ENCODE data around the gene FAM185A.
"Not testable (repeated sequence)": the region's sequence is repeated elsewhere in the genome, so short reads cannot be mapped to it uniquely, and the experiment has no call there.

The FAM185A gene

GRCh38 chr7:102778663-102779062, 29.9 kb downstream of the FAM185A start:
- DNase-seq (ENCODE audit: low read depth in 2 of 2) = not testable (repeated sequence)

DNA sequence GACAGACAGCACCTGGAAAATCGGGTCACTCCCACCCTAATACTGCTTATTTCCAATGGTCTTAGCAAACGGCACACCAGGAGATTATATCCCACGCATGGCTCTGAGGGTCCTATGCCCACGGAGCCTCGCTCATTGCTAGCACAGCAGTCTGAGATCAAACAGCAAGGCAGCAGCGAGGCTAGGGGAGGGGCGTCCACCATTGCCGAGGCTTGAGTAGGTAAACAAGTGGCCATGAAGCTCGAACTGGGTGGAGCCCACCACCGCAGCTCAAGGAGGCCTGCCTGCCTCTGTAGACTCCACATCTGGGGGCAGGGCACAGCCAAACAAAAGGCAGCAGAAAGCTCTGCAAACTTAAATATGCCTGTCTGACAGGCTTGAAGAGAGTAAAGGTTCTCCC, 32.1 kb downstream of the FAM185A start:
- not testable (repeated sequence) for DNase-seq (ENCODE audit: low read depth in 2 of 2)

- DNase-seq (ENCODE audit: low read depth in 2 of 2) = not testable (repeated sequence)
These were observed 40.0 kb downstream of the FAM185A start for GRCh38 chr7:102788770-102789169.

- not testable (repeated sequence) for DNase-seq (ENCODE audit: low read depth in 2 of 2)
These were observed 41.7 kb downstream of the FAM185A start for GRCh38 chr7:102790364-102791100.

DNA sequence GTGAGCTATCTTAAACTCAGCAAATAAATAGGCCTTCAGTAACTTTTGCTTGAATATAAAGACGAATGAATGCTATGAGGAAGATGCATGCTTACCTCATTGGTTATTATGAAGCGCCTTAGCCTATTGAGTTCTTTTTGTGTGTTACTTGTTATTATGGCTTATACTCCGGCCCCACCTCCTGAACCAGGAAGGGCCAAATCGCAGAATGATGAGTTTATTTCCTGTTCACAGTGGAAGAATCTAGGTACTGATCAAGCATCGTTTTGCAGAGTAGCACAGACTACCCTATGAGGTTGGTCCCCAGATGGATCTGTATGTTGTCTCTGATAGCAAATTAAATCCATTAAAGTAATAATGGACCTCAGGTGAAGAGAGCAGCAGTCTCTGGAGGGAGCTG, 42.6 kb downstream of the FAM185A start:
- not testable (repeated sequence) for DNase-seq (ENCODE audit: low read depth in 2 of 2)

DNA sequence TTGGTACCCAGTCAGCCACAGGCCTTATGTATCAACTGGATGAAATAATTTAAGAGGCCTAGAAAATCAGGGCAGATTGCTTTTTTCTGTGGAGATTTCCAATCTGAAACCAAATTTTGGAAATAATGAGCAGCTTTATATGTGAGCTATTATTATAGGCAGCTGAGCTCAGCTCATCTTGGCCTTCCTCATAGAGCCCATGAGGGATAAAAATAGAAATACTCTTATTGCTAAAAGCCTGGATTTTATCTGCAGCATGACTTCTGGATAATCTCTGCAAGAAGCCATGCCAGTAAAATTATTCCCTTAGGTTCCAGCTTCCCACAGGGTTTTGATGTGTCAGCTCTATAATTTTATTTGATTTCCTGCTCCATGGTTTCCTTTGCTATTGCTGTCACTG, 43.0 kb downstream of the FAM185A start:
- DNase-seq (ENCODE audit: low read depth in 2 of 2) = not testable (repeated sequence)

GRCh38 chr7:102794567-102794966, 45.8 kb downstream of the FAM185A start:
- not testable (repeated sequence) for DNase-seq (ENCODE audit: low read depth in 2 of 2)

GRCh38 chr7:102795987-102796595, 47.3 kb downstream of the FAM185A start:
- DNase-seq (ENCODE audit: low read depth in 2 of 2) = not testable (repeated sequence)

- DNase-seq (ENCODE audit: low read depth in 2 of 2) = no peak
These were observed 57.8 kb downstream of the FAM185A start for GRCh38 chr7:102806613-102807012.

DNA sequence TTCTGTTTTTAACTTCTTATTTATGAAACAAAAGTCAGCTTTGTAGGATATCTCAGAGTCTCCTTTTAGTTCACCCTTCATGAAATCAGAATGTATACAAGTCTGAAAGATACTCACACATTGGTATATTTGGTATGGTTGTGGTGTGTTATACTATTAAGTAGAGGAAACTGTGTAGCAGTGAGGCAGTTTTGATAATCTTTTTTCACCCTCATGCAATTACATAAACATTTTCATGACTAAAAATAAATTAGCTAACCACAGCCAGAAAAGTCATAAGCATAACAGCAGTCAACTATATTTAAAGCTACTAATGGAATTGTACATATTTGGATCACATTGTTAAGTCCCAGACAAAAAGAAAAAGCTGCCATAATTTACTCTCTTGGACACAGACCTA, 62.1 kb downstream of the FAM185A start:
- no peak for DNase-seq (ENCODE audit: low read depth in 2 of 2)

DNA sequence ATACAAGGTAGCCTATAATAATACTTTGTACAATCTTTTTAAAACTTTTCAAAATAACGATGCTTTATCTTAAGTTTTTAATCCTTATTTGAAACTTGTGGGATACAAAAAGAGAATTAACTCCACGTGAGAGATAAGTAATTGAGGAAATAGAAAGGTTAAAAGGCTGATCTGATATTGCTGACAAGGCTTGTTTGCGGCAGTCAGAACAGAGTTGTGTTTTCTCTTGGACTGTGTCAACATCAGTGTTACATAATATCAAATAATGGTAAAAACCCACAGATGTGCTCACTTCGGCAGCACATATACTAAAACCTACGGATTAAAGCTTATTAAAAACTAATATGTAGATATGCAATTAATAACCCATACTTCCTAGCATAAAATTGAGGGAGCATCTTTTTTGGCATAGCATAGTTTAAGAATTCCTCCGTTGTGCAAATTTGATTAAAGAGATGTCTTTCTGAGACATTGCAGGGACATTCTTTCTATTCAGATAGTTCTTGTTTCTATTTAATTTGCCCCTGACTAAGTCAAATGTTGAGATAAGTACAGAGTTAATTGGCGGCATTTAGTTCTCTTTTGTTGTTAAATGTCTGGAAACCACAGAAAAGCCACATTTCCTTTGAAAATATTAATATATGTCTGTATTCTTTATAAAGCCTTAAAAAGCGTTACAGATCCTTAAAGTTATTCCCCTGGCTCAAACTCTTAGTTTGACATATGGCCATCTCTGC, 63.3 kb downstream of the FAM185A start:
- DNase-seq (ENCODE audit: low read depth in 2 of 2) = no peak

- no peak for DNase-seq (ENCODE audit: low read depth in 2 of 2)
These were observed 64.6 kb downstream of the FAM185A start for GRCh38 chr7:102813191-102814024.

- DNase-seq (ENCODE audit: low read depth in 2 of 2) = no peak
These were observed 65.2 kb downstream of the FAM185A start for GRCh38 chr7:102814025-102814471.

DNA sequence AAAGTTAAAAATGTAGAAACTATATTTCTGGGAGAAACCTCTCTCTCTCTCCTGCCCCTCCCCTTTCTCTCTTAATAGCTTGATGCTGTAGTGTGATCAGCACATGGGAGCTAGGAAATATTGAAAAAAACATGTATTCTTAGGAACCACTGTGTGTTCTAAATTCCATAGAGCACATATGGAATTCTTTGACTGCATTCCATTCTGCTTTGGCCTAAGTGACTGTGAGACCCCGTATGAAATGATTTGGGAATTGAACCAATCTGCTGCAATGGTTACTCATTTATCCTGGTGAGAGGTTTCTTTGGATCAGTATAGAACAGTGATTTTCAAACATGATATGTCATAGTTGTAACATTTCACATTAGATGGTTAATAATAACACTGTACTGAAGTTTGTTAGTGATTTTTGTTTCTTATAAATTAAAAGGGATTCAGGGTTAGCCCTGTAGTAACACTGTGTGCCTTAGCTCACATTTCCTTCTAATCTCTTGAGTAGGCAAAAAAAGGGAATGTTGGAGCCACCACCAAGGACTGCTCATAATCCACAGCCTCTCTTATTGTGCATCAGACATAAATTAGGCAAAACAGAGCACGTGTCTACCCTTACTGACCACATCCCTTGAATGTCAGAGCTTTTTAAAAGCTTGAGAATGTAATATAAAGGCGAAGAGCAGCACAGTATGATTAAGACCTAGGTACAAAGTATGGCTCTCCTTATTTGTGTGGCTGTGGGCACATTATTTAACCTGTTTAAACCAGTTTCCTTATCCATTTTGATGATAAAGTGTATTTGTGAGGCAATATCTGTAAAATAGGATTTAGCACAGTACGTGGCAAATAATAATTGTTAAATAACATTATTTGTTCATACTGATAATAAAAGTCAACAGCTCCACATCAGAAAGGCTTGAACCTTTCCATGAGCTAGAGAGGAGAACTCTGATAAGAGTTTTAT, 69.1 kb downstream of the FAM185A start:
- no peak for DNase-seq (ENCODE audit: low read depth in 2 of 2)

DNA sequence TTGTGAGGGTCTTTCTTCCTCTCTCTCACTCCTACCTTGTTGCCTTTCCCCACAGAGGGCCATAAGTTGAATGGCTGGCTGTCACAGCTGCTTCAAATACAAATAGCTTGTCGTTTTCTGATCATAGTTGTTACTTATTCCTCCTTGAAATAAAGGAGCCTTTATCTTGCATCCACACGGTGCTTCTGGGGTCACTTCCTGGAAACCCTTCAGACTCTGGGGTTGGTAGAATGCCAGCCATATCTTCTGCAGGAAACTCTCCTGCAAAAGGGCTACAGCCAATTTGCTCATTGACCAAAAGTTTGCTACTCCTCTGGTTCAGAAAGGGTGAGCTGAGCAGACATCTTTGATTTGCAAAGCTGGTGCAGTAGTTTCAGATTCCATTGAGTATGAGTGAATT, 70.4 kb downstream of the FAM185A start:
- DNase-seq (ENCODE audit: low read depth in 2 of 2) = no peak

- DNase-seq (ENCODE audit: low read depth in 2 of 2) = no peak
These were observed 73.4 kb downstream of the FAM185A start for GRCh38 chr7:102821994-102822747.

- DNase-seq (ENCODE audit: low read depth in 2 of 2) = no peak
These were observed 74.8 kb downstream of the FAM185A start for GRCh38 chr7:102823390-102824119.

- DNase-seq (ENCODE audit: low read depth in 2 of 2) = no peak
These were observed 79.5 kb downstream of the FAM185A start for GRCh38 chr7:102828286-102828685.

GRCh38 chr7:102829075-102829474, 80.3 kb downstream of the FAM185A start:
- no peak for DNase-seq (ENCODE audit: low read depth in 2 of 2)
